AG09319 (cell line): ENCODE data around the gene CCDC154.
"Not testable (repeated sequence)": the region's sequence is repeated elsewhere in the genome, so short reads cannot be mapped to it uniquely, and the experiment has no call there.

Experiments used
- DNase-seq: peaks from one replicate; pipeline ENCODE4 v3.0.0-alpha.2; 2010; ENCODE audit warnings: low read depth; ENCODE audit errors: extremely low read depth
- TF ChIP-seq, protein P1 (sequence below): IDR thresholded peaks from 2 replicates; pipeline ENCODE4 v1.5.1; 2011; ENCODE audit warnings: low read depth, mild to moderate bottlenecking, inconsistent platforms, low read length, moderate library complexity

Gene CCDC154

DNA sequence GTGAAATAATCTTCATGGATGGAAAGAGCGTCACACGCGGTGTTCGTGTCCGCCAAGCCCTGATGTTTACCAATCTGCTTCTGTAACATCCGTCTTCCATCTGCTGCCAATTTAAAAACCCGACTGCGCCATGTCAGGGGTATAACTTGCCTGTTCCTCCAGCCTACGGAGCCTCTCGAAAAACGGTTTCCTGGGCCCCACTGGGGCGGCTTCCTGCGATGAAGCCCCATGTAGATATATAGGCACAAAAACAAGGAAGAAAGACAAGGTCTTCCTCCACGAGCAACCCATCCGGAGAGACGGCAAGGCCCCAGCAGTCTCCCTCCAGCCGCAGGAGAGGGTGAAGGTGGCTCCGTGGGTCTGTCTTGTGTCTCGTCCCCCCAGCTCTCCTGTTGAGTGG, 44.3 kb upstream of the CCDC154 start, which contains the start of gene PTX4:
TSS of gene PTX4 (minus strand) at position 326 of the 400 bp plus-strand sequence. CDS start at position 291, 35 bp downstream.
- DNase-seq: no peak
- TF ChIP-seq, protein P1, sequence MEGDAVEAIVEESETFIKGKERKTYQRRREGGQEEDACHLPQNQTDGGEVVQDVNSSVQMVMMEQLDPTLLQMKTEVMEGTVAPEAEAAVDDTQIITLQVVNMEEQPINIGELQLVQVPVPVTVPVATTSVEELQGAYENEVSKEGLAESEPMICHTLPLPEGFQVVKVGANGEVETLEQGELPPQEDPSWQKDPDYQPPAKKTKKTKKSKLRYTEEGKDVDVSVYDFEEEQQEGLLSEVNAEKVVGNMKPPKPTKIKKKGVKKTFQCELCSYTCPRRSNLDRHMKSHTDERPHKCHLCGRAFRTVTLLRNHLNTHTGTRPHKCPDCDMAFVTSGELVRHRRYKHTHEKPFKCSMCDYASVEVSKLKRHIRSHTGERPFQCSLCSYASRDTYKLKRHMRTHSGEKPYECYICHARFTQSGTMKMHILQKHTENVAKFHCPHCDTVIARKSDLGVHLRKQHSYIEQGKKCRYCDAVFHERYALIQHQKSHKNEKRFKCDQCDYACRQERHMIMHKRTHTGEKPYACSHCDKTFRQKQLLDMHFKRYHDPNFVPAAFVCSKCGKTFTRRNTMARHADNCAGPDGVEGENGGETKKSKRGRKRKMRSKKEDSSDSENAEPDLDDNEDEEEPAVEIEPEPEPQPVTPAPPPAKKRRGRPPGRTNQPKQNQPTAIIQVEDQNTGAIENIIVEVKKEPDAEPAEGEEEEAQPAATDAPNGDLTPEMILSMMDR: no peak

DNA sequence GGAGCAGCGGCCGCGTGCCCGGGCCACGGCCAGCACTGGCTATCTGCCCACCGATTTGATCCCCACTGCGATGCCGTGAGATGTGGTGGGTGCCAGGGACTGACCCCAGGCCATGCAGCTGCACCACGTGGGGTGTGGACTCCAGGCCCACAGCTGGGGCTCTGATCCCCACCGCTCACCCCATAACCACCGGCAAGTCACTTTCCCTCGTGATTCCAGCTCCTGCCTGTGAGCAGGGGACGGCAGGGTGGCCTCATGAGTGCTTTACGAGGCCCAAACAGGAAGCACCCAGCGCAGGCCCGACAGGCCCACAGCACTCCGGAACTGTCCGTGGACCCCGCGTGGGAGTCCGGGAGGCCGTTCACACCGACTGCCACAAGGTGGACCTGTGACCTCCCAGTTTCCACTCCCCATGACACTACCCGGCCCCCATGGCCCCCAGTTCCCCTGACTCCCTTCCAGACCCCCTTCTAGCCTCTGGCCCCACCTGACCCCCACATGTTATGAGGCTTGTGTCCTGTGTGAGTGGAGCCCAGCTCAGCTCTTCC, 43.8 kb upstream of the CCDC154 start:
- DNase-seq: no peak
- TF ChIP-seq, protein P1: no peak

DNA sequence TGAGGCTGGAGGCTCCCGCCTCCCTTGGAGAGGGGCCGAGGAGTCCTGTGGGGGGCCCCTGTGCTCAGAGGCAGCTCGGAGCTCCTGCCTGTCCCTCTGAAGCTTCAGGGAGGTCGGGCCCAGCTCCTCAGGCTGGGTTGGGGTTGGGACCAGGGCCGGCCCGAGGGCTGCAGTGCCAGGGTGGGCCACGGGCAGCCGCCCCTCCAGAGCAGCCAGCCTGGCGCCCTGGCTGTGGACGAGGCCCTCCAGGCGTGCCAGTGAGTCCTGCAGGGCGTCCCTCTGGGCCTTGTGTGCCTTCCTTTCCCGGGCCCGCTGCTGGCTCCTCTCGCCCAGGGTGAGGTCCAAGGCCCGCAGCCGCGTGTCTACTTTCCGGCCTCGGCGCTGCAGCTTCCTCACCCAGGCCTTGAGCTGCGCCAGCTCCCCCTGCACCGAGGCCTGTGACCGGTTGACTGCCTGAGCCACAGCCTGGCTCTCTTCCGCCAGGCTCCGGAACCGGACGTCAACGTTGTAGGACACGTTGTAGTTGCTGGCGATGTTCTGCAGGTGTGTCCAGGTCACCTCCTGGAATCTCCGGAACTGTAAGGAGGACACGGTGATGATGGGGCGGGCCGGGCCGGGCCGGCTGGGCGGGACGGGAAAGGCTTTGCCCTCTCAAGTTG, 43.2 kb upstream of the CCDC154 start:
- TF ChIP-seq, protein P1: no peak
- no peak for DNase-seq

DNA sequence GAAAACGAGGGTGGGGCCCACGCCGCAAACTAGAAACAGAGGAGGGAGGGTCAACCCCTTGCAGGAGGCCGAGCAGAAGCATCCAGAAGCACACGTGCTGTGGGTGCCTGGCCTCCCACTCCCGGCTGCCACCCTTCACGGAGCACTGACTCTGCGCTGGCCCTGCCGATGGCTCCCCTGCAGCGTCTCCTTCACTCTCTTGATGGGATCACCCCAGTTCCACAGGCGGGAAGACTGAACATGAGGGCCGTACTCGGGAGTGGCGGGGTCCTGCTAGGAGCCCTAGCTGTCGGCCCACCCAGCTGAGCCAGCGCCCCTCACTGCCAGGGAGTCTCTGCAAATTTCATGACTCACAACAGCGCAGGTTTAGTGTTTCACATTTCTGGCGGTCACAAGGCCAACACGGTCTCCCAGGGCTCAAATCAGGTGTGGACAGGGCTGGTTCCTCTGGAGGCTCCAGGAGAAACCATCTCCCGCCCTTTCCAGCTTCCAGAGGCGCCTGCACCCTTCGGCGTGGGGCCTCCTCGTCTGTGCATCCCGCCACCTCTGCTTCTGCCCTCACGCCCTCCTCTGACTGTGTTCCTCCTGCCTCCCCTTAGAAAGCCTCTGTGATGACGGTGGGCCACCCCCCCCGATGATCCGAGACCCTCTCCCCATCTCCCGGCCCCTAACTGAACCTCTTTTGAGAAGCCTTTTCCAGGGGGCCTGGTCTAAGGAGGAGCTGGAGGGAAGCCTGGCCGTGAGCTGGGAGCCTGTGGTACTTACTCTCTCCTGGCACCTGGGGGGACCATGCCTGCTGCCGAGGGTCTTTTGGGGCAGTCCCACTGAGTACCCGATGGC, 42.4 kb upstream of the CCDC154 start:
- no peak for DNase-seq
- TF ChIP-seq, protein P1: no peak

DNA sequence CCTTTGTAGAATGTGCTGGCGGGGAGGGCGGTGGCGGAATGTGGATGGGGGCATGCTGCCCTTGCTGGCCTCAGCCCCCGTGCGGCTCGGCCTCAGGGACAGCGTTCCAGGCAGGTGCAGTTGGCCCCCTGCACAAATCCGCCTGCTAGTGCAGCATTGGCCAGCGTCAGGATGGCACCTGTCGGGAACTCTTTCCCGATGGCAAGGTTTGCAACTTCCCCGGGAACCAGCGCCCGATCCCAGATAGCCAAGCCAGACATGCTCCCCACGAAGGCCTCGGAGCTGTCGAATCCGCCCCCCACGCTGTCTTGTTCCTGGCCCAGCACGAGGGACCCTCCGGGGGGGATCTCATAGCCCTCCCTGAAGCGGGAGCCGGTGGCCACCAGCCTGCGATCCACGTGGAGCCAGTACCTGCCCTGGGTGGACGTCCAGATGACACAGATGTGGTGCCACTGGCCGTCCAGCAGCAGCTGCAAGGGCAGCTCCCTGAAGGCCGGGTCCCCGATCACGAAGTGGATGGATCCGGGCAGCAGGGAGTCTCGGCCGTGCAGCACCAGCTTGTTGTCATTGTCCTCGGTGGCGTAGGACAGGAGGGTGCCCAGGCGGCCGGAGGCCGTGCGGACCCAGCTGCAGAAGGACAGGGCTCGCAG, 41.6 kb upstream of the CCDC154 start:
- DNase-seq: no peak
- TF ChIP-seq, protein P1: no peak

DNA sequence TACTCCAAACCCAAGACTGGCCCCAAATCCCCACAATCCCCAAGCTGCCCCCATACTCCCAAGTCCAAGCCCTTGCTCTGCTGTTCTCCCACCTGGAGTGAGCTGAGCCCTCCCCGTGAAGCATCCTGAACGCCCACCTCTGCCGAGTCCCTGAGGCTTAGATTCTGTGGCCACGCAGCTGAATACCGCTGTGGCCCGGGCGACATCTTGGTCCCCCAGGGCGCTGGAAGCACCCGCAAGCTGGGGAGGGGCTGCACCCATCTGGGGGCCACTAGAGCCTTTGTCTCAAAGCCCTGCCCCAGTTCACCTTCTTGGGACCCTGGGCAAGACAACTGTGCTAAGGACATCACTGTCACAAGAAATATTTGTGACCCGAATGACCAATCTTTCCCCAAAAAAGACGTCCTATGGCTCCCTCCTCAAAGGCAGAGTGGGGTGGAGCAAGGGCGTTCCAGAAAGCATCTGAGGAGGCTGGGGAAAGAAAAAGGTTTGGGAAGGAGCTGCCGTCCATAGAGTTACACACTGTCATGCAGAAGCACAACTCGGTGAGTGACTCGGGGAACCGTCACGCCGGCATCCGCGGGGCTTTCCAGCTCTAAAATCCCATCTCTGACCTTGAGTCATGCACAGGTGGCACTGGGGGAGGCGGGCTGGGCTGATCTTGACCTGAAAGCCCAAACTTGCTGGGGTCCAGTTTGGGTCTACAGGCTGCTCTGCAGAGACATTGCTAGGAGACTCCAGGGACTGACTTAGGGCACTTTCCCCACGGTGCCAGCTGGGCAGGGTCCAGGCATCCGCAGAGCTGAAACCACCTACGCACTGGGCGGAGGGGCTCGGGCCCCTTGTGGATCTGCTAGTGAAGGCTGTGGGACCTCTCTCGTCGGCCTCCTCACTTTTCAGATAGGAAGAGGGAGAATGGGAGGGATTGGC, 37.8 kb upstream of the CCDC154 start:
- TF ChIP-seq, protein P1: no peak
- no peak for DNase-seq

DNA sequence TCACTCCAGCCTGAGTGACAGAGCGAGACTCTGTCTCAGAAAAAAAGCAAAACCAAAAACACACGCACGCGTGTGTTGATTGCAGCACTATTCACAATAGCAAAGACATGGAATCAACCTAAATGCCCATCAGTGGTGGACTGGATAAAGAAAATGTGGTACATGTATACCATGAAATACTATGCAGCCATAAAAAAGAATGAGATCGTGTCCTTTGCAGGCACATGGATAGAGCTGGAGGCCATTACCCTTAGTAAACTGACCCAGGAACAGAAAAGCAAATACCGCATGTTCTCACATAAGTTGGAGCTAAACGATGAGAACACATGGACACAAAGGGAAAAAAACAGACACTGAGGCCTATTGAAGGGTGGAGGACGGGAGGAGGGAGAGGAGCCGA, 34.6 kb upstream of the CCDC154 start:
- not testable (repeated sequence) for DNase-seq
